Measurements from ENCODE around the gene LRP6. TPM values are rescaled to one million over a fixed set of nuclear protein-coding genes. Genes with fewer than 3 reads are reported as not detected.

Gene LRP6
- total and polyA plus RNA-seq, 2 of the 13 experiments (the other 11 are each of a cell fraction or from before 2014, with no cell fraction given), result 33.8 to 42.0 TPM

- Histone ChIP-seq H3K27ac (ENCODE audit: extremely low read length, insufficient read depth, low read length) (no peak overlapping the region), H3K4me2 (ENCODE audit: low read depth, low read length) (no peak overlapping the region), H4K20me1 (ENCODE audit: insufficient read depth, low read length) (no peaks in the 10 kb centered on the region; the same call in 1 of the 2 replicates), H3K4me3 (replicated peaks in 1 of 3; ENCODE audit: insufficient read depth in 1 of 3, low read depth in 2 of 3, low read length in 3 of 3) (no peak overlapping the region), H2AFZ (ENCODE audit: low read length) (no peak overlapping the region), H3K9ac (ENCODE audit: insufficient read depth, low read depth, low read length) (no peak overlapping the region), H3K4me1 (ENCODE audit: insufficient read depth, low read length) (peaks cover 22% of the 10 kb centered on the region), H3K36me3 (replicated peaks in 1 of 2; ENCODE audit: control insufficient read depth in 1 of 2, insufficient read depth in 2 of 2, low read length in 2 of 2) (peaks cover 6 to 36% of the 10 kb centered on the region in 2 experiments), H3K79me2 (ENCODE audit: insufficient read depth, low read length) (peaks cover 43% of the 10 kb centered on the region), H3K27me3 (ENCODE audit: control insufficient read depth in 1 of 2, insufficient read depth in 2 of 2, low read length in 2 of 2) (no peaks in the 10 kb centered on the region), H3K9me3 (ENCODE audit: low read length) (0 out of 2 replicates have a peak, but pooled peaks cover 7% of the 10 kb centered on the region)
- 95% methylated on average over 3 of the region's 3 CpGs for WGBS (ENCODE audit: low lambda C conversion rate)
- ATAC-seq (no peak), DNase-seq (ENCODE audit: low spot score) (no peak), FAIRE-seq (no peak)
- TF ChIP-seq ZNF326 (CRISPR knock-in tag; IDR thresholded peaks at IDR 0.05; ENCODE audit: borderline replicate concordance), result no peak
- TF ChIP-seq SRY (CRISPR knock-in tag; IDR thresholded peaks at IDR 0.05), result no peak
- no peak for TF ChIP-seq PRMT3 (CRISPR knock-in tag; IDR thresholded peaks at IDR 0.05; ENCODE audit: borderline replicate concordance, low read depth)
- no peak for TF ChIP-seq ZNF263 (CRISPR knock-in tag; IDR thresholded peaks at IDR 0.05)
- TF ChIP-seq ZNF180 (CRISPR knock-in tag; IDR thresholded peaks at IDR 0.05; ENCODE audit: borderline replicate concordance, low read depth), result no peak
- TF ChIP-seq MAZ (IDR thresholded peaks at IDR 0.05; ENCODE audit: borderline replicate concordance, low read depth, low read length), result no peak
- no peak for TF ChIP-seq MAZ (CRISPR knock-in tag; IDR thresholded peaks at IDR 0.05; ENCODE audit: low read depth)
- no peak for TF ChIP-seq IRX3 (CRISPR knock-in tag; IDR thresholded peaks at IDR 0.05; ENCODE audit: borderline replicate concordance, low read depth)
- no peak for TF ChIP-seq NFYB (CRISPR knock-in tag; IDR thresholded peaks at IDR 0.05)
- no peak for TF ChIP-seq HNF4G (IDR thresholded peaks at IDR 0.05; ENCODE audit: borderline replicate concordance, low read depth, low read length)
- TF ChIP-seq HNF4G (CRISPR knock-in tag; IDR thresholded peaks at IDR 0.05; ENCODE audit: borderline replicate concordance, low read depth), result no peak
- TF ChIP-seq ZBTB20 (CRISPR knock-in tag; IDR thresholded peaks at IDR 0.05; ENCODE audit: borderline replicate concordance, low read depth), result no peak
- TF ChIP-seq JDP2 (CRISPR knock-in tag; IDR thresholded peaks at IDR 0.05; ENCODE audit: borderline replicate concordance), result no peak
- no peak for TF ChIP-seq HNRNPLL (IDR thresholded peaks at IDR 0.05; ENCODE audit: low read depth, low read length, poor library complexity, severe bottlenecking)
- TF ChIP-seq ZNF562 (CRISPR knock-in tag; IDR thresholded peaks at IDR 0.05; ENCODE audit: borderline replicate concordance), result no peak
- TF ChIP-seq GLMP (CRISPR knock-in tag; IDR thresholded peaks at IDR 0.05; ENCODE audit: borderline replicate concordance), result no peak
- TF ChIP-seq CERS6 (CRISPR knock-in tag; IDR thresholded peaks at IDR 0.05), result no peak
- BruUV-seq (replicated peaks), result TSS peak; percentile 16
- in situ Hi-C loops (cut with HindIII; ENCODE audit: extremely low pct_ligation_motif_present, low pct_unique_long_range_greater_than_20kb) (no loop called here), intact Hi-C loops (cut with micrococcal nuclease; ENCODE audit: unreplicated experiment) (no loop called here)
- CTCF ChIA-PET (ENCODE audit: low intra/inter-chr PET ratio, low total read pairs), result no interaction called here
- POLR2A ChIA-PET, result no interaction called here
These were observed 71.8 kb downstream of the LRP6 start for GRCh38 chr12:12195081-12195480.

Measured in HepG2 (cell line).